SK-N-SH (cell line): ENCODE measurements around the gene COPE. TPM values are rescaled to one million over a fixed set of nuclear protein-coding genes. Genes with fewer than 3 reads are reported as not detected.
A peak's percentile ranks its signal among the peaks of the same experiment; 100 is the strongest.

Source experiments
- CTCF ChIA-PET: fragments of 300-600, 350-600 bp; formaldehyde crosslinking; extraction: SDS; loops from one replicate; lab custom pipeline; 2021; lab: Yijun Ruan, JAX
- POLR2A ChIA-PET: fragments of 350-600 bp; sonication (Branson Sonifier 250); formaldehyde crosslinking; extraction: SDS; loops from one replicate; lab custom pipeline; 2020; ENCODE audit warnings: antibody characterized with exemption, inconsistent platforms; lab: Yijun Ruan, JAX
- DNase-seq: peaks from one replicate; pipeline ENCODE4 v3.0.0; 2012
- H2AFZ ChIP-seq: fragments of 200-600 bp; sonication (generic); 2 replicates; pipeline ENCODE4 v1.8.1; 2016; ENCODE audit warnings: antibody characterized with exemption, mild to moderate bottlenecking, low read depth
- H3F3A ChIP-seq: fragments of 200-600 bp; sonication (generic); replicated peaks from 2 replicates; pipeline ENCODE3; 2016; ENCODE audit warnings: antibody characterized with exemption, mild to moderate bottlenecking; ENCODE audit not compliant: insufficient read depth
- H3K27ac ChIP-seq, 2 experiments: fragments of 200-500 bp in 1 of 2; fragments of 200-600 bp in 1 of 2; sonication (Bioruptor generic) in 1 of 2; sonication (generic), shearing (Covaris generic) in 1 of 2; 2 replicates each; pipeline versions ENCODE4 v1.5.1 to v1.6.1; 2014 to 2016; ENCODE audit warnings: low read depth in 2 of 2, inconsistent platforms in 1 of 2, low read length in 1 of 2, mild to moderate bottlenecking in 1 of 2, mixed read lengths in 1 of 2
- H3K27me3 ChIP-seq: fragments of 200-600 bp; sonication (generic), shearing (Covaris generic); 2 replicates; pipeline ENCODE4 v1.6.1; 2016; ENCODE audit warnings: mixed run types; ENCODE audit not compliant: insufficient read depth
- H3K36me3 ChIP-seq, 2 experiments: fragments of 200-500 bp in 1 of 2; fragments of 200-600 bp in 1 of 2; sonication (Bioruptor generic) in 1 of 2; sonication (generic) in 1 of 2; replicated peaks in 1 of 2; 2 replicates each; pipeline versions ENCODE3 to v1.5.1; 2014 to 2016; ENCODE audit warnings: low read length in 1 of 2, mild to moderate bottlenecking in 1 of 2; ENCODE audit not compliant: insufficient read depth in 2 of 2, control insufficient read depth in 1 of 2
- H3K4me1 ChIP-seq, 2 experiments: fragments of 200-500 bp in 1 of 2; fragments of 200-600 bp in 1 of 2; sonication (Bioruptor generic) in 1 of 2; sonication (generic), shearing (Covaris generic) in 1 of 2; 2 replicates each; pipeline versions ENCODE4 v1.5.1 to v1.6.1; 2014 to 2016; ENCODE audit warnings: low read depth in 1 of 2, low read length in 1 of 2, mixed run types in 1 of 2; ENCODE audit not compliant: insufficient read depth in 2 of 2, control insufficient read depth in 1 of 2
- H3K4me2 ChIP-seq: fragments of 200-600 bp; sonication (generic), shearing (Covaris generic); 2 replicates; pipeline ENCODE4 v1.6.1; 2017; ENCODE audit warnings: mixed run types
- H3K4me3 ChIP-seq, 2 experiments: fragments of 200-500 bp in 1 of 2; fragments of 200-600 bp in 1 of 2; sonication (Bioruptor generic) in 1 of 2; sonication (generic), shearing (Covaris generic) in 1 of 2; 2 replicates each; pipeline versions ENCODE4 v1.5.1 to v1.8.1; 2014 to 2016; ENCODE audit warnings: low read depth in 2 of 2, inconsistent platforms in 1 of 2, low read length in 1 of 2, mild to moderate bottlenecking in 1 of 2, mixed read lengths in 1 of 2, moderate library complexity in 1 of 2
- H3K79me2 ChIP-seq: fragments of 200-600 bp; sonication (generic); 2 replicates; pipeline ENCODE4 v1.8.1; 2017; ENCODE audit warnings: mild to moderate bottlenecking; ENCODE audit not compliant: insufficient read depth
- H3K9ac ChIP-seq: fragments of 200-600 bp; sonication (generic); 2 replicates; pipeline ENCODE4 v1.6.1; 2017; ENCODE audit warnings: mixed run types
- H3K9me2 ChIP-seq: fragments of 200-600 bp; sonication (generic); 2 replicates; pipeline ENCODE4 v1.6.1; 2017; ENCODE audit warnings: mixed run types
- H3K9me3 ChIP-seq: fragments of 200-600 bp; sonication (generic); 2 replicates; pipeline ENCODE4 v1.6.1; 2017; ENCODE audit warnings: mixed run types, mild to moderate bottlenecking, moderate library complexity
- H4K20me1 ChIP-seq: fragments of 200-600 bp; sonication (generic); 2 replicates; pipeline ENCODE4 v1.6.1; 2017; ENCODE audit warnings: mild to moderate bottlenecking, mixed run types; ENCODE audit not compliant: insufficient read depth
- CHD2 ChIP-seq: fragments of 150-350 bp; IDR thresholded peaks from 2 replicates; pipeline ENCODE4 v1.6.1; 2018; ENCODE audit warnings: low read length; ENCODE audit not compliant: partially characterized antibody
- CTCF ChIP-seq: fragments of 200-600 bp; sonication (generic); IDR thresholded peaks from 2 replicates; pipeline ENCODE4 v1.6.1; 2017; ENCODE audit warnings: antibody characterized with exemption, mild to moderate bottlenecking, moderate library complexity
- GABPA ChIP-seq: IDR thresholded peaks from 2 replicates; pipeline ENCODE4 v1.4.0; 2012; ENCODE audit warnings: low read depth, mild to moderate bottlenecking
- IRF3 ChIP-seq: fragments of 150-350 bp; IDR thresholded peaks from 2 replicates; pipeline ENCODE4 v1.6.1; 2016; ENCODE audit warnings: mild to moderate bottlenecking, low read depth, low read length
- PBX3 ChIP-seq: IDR thresholded peaks from 2 replicates; pipeline ENCODE4; 2012
- POLR2AphosphoS5 ChIP-seq: IDR thresholded peaks from 2 replicates; pipeline ENCODE4 v1.6.1; 2012; ENCODE audit warnings: low read depth, low read length
- RAD21 ChIP-seq: IDR thresholded peaks from 2 replicates; pipeline ENCODE4 v1.6.1; 2012; ENCODE audit warnings: mild to moderate bottlenecking, low read length
- REST ChIP-seq: IDR thresholded peaks from 2 replicates; pipeline ENCODE4 v1.6.1; 2012; ENCODE audit warnings: mild to moderate bottlenecking, low read depth, low read length, moderate library complexity
- TEAD4 ChIP-seq: IDR thresholded peaks from 2 replicates; pipeline ENCODE4 v1.4.0; 2012; ENCODE audit warnings: mild to moderate bottlenecking, borderline replicate concordance; ENCODE audit not compliant: insufficient read depth
- USF2 ChIP-seq: fragments of 150-350 bp; IDR thresholded peaks from 2 replicates; pipeline ENCODE4 v1.6.1; 2017; ENCODE audit warnings: antibody characterized with exemption, low read length, low read depth, borderline replicate concordance
- WGBS: methylation state at CpG from one replicate; pipeline ENCODE4 v1.1.6; 2017; ENCODE audit warnings: low lambda C conversion rate; 5-methylcytosine and 5-hydroxymethylcytosine counted together
- polyA plus RNA-seq, 3 experiments: library from polyadenylated mRNA; depleted of rRNA; stranded (reverse); fragments of >200 nt; gene quantifications; 2 replicates each; pipeline ENCODE4 v1.2.3, GENCODE V29; 2012

COPE gene
- polyA plus RNA-seq, 1 of the 3 experiments (the other 2 are of a cell fraction): 450 TPM

- no peak for TF ChIP-seq CTCF
Measured at GRCh38 chr19:18939922-18940768, 21.0 kb upstream of the COPE start (continued).

- POLR2A ChIA-PET: no interaction called here
- no peak for DNase-seq
- H3F3A ChIP-seq: peaks cover 11% of the 10 kb centered on the region
- H3K9ac ChIP-seq: peak overlapping the region; percentile 93; the same call in 1 of the 2 replicates
- peak overlapping the region in 1 of 2 experiments; percentile 87; a peak in 2 of 4 replicates for H3K4me3 ChIP-seq
- no peak for TF ChIP-seq PBX3
- TF ChIP-seq RAD21: no peak
- TF ChIP-seq USF2: no peak
- no peak for TF ChIP-seq IRF3
- TF ChIP-seq REST: no peak
- no peak for TF ChIP-seq GABPA
- TF ChIP-seq POLR2AphosphoS5: no peak
- TF ChIP-seq CHD2: no peak
- no peak for TF ChIP-seq TEAD4
- peaks cover 0 to 10% of the 10 kb centered on the region in 2 experiments; a peak in 1 of 4 replicates for H3K4me1 ChIP-seq
- H3K79me2 ChIP-seq: peaks cover 46% of the 10 kb centered on the region
- no peak overlapping the region for H2AFZ ChIP-seq
- H3K9me2 ChIP-seq: no peaks in the 10 kb centered on the region
- H3K27ac ChIP-seq: no peak overlapping the region
- H3K9me3 ChIP-seq: no peaks in the 10 kb centered on the region
- peaks cover 3 to 31% of the 10 kb centered on the region in 2 experiments for H3K36me3 ChIP-seq
- H3K27me3 ChIP-seq: no peaks in the 10 kb centered on the region
- H4K20me1 ChIP-seq: 0 out of 2 replicates have a peak, but pooled peaks cover 5% of the 10 kb centered on the region
- peak overlapping the region; percentile 97 for H3K4me2 ChIP-seq
- WGBS: 89% methylated on average over 3 of the region's 3 CpGs
- CTCF ChIA-PET: interaction anchor here (0.6 to 1.7 kb wide), 6 partner anchors 10 to 488 kb away, joined by 3 to 8 read pairs (median 5); partner anchors contain the start of genes COPE and DDX49
Measured at GRCh38 chr19:18939163-18939562, 20.0 kb upstream of the COPE start.
